ENCODE data around the gene CORIN.

Gene CORIN

GRCh38 chr4:47837908-47838294, at the start of gene CORIN:
CORIN (minus strand) TSS chr4:47838067; CDS start chr4:47837949, 118 bp downstream.
- no peak for DNase-seq

GRCh38 chr4:47882228-47882627, 44.4 kb upstream of the CORIN start:
- no peak for DNase-seq

DNA sequence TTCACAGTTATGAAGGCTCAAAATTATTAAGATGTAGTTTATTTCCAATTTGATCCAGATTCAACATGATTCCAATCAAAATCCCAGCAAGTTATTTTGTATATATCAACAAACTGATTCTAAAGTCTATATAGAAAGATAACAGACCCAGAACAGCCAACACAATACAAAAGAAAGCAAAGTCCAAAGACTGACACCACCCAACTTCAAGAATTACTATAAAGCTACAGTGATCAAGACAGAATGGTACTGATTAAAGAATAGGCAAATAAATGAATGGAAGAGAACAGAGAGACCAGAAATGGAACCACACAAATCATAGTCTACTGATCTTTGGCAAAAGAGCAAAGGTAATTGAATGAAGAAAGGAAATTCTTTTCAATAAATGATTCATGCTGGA, 41.6 kb upstream of the CORIN start:
- no peak for DNase-seq

- DNase-seq, result no peak
Observed at GRCh38 chr4:47876784-47877546, 39.1 kb upstream of the CORIN start.

DNA sequence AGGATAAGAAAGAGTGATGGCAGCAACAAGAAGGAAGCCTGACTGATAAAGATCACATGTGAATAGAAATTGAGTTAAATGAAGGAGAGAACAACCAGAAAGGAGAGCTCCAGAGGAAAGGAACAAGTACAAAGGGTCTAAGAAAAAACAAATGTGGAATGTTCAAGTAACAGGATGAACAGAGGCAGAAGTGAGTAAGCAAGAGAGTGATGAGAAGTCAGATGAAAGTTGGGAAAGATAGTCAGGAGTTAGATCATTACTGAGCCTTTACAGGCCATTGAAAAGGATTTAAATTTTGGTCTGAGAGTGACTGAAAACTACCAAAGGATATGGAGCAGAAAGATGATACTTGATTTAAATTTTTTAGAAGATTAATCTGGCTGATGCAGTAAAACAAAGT, 38.4 kb upstream of the CORIN start:
- DNase-seq, result no peak

DNA sequence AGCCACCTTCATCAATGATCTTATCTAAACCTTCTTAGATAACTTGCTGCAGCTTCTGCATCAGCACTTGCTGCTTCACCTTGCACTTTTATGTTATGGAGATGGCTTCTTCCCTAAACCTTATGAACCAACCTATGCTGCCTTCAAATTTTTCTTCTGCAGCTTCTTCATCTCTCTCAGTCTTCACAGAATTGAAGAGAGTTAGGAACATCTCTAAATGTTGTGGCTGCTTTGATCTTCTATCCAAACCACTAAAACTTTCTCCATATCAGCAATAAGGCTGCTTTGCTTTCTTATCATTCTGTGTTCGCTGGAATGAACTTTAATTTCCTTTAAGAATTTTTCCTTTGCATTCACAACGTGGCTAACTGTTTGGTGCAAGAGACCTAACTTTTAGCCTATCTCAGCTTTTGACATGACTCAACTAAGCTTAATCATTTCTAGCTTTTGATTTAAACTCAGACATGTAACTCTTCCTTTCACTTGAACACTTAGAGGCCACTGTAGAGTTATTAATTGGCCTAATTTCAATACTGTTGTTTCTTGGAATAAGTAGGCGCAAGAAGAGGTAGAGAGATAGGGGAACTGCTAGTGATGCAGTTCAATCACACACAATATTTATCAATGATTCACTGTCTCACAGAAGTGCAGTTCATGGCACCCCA, 36.1 kb upstream of the CORIN start:
- DNase-seq, result no peak

- no peak for DNase-seq
Observed at GRCh38 chr4:47863486-47863885, 25.6 kb upstream of the CORIN start.

DNA sequence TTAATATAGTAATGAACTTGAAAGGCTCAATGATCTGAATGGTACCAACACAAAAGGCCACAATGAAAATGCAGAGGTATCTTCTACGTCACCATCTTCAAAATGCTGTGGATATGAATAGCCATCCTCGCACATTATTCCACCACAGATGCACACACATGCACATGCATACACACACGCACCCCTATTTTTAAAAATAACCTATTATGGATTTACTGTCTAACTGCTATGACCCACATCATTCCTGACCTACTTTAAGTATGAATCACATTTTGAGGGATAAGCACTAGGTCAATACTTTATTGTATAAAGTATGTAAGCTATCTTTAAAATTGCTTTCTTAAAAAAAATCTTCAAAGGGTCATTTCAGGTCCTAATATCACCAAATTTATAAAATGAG, 24.4 kb upstream of the CORIN start:
- no peak for DNase-seq

GRCh38 chr4:47860305-47860704, 22.4 kb upstream of the CORIN start:
- DNase-seq, result no peak

DNA sequence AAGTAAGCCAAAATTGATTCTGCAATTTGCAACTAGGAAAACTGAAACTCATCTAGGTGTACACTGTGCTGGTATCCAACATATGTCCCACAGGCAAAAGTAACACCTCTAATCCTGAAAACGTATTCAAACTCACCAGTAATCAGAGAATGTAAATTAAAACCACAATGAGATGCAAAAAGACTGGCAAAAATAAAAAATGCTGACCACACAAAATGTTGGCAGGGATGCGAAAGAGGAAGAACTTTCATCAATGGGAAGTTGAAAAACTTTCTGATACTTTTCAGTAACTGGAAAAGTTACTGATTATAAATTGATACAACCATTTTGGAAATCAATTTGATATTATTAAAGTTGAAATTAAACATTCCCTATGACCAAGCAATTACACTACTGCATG, 20.1 kb upstream of the CORIN start:
- no peak for DNase-seq

- DNase-seq, result no peak
Observed at GRCh38 chr4:47856713-47857112, 18.8 kb upstream of the CORIN start.

DNA sequence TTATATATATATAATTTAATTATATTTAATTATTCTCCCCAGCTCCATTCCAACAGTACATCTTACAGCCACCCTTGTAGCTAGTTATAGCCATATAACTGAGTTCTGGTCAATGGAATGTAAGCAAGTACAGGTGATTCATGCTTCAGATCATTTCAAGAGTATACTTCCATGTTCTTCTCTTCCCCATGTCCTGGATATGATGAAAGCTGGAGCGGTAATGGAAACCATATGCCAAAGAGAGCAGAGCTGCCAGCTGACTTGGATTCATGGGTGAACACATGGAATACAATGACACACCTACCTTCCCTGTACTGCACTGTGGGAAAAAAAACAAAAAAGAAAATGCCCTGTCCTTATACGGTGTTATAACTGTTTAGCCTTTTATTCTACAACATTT, 17.5 kb upstream of the CORIN start:
- DNase-seq, result no peak

GRCh38 chr4:47852136-47852535, 14.3 kb upstream of the CORIN start:
- no peak for DNase-seq

DNA sequence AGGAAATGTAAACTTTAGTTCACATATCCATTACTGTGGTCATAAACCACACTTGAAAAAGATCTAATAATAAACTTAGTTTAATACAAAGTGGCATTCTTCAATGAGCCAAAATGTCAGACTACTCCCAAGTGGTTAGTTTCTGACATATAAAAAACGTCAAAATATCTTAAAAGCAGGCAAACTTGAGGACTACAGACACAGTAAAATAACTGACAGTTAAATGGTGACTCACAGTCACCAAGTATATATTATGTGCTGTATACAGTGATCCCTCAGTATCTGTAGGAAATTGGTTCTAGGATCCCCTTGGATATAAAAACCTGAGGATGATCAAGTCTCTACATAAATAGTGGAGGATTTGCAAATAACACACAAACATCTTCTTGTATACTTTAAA, 11.6 kb upstream of the CORIN start:
- DNase-seq, result no peak

GRCh38 chr4:47848041-47848440, 10.2 kb upstream of the CORIN start:
- no peak for DNase-seq

- DNase-seq, result no peak
Observed at GRCh38 chr4:47842985-47843384, 5.1 kb upstream of the CORIN start.

- no peak for DNase-seq
Observed at GRCh38 chr4:47840291-47840690, 2.4 kb upstream of the CORIN start.

GRCh38 chr4:47839259-47839658, 1.4 kb upstream of the CORIN start:
- no peak for DNase-seq

GRCh38 chr4:47838445-47838844, 578 bp upstream of the CORIN start:
- no peak for DNase-seq

DNA sequence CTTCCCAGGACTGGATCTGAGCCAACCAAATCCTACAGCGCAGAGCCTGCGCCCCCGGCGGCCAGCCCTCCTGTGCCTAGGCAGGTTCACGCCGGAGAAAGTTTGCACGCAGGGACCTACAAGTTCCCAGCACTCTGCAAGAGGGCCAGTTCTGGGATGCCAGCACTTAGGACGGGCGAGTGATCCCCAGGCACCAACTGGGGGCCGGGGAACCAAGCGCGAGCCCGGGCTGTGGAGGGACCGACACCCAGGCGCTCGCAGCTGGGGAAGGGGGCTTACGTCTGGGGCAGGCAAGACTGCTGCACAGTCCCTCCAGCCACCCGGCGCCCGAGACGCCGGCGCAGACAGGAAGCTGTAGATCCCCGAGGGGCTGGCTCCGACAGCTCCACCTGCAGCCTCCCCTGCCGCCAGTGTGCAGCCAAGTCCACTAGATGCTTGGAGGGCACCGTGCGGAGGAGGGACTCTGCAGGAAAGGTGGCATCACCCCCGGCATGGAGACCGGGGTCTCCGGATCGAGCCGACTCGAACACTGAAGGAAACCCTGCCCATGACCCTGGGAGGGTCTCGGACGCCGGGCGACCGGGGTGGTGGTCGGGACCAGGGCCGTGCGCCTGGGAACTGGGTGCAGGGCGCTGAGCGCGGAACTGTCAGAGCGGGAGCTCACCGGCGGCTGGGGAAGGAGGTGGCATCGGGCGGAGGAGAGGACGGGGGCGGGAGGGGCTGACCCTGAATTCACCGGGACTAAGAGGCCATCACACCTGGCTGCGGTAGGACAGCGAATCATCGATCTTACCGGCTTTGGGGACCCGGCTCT, 566 bp downstream of the CORIN start:
- no peak for DNase-seq

GRCh38 chr4:47836641-47837093, 1.2 kb downstream of the CORIN start:
- DNase-seq, result peak; percentile 57

GRCh38 chr4:47835494-47835893, 2.4 kb downstream of the CORIN start:
- DNase-seq, result no peak

GRCh38 chr4:47831026-47831679, 6.7 kb downstream of the CORIN start:
- DNase-seq, result peak; percentile 19

Data from DMS 273 treated with DMSO at 0.1 percent for 48 hours (cell line).